Measurements from ENCODE around the gene PKDCC.
"Not testable (repeated sequence)": the region's sequence is repeated elsewhere in the genome, so short reads cannot be mapped to it uniquely, and the experiment has no call there.

PKDCC gene

GRCh38 chr2:42065753-42066152 lies 17.9 kb downstream of the PKDCC start:
- not testable (repeated sequence) for DNase-seq

- DNase-seq, result not testable (repeated sequence)
Measured at GRCh38 chr2:42067001-42067400, 19.2 kb downstream of the PKDCC start.

GRCh38 chr2:42067521-42067920 lies 19.7 kb downstream of the PKDCC start:
- DNase-seq, result no peak

GRCh38 chr2:42068571-42069178 lies 20.9 kb downstream of the PKDCC start:
- DNase-seq, result no peak

GRCh38 chr2:42069568-42069967 lies 21.7 kb downstream of the PKDCC start:
- DNase-seq, result no peak

- DNase-seq, result no peak
Measured at GRCh38 chr2:42071791-42072190, 24.0 kb downstream of the PKDCC start.

GRCh38 chr2:42072349-42073118 lies 24.7 kb downstream of the PKDCC start:
- no peak for DNase-seq

- no peak for DNase-seq
Measured at GRCh38 chr2:42073739-42074503, 26.1 kb downstream of the PKDCC start.

GRCh38 chr2:42074661-42075060 lies 26.8 kb downstream of the PKDCC start:
- no peak for DNase-seq

GRCh38 chr2:42076357-42077225 lies 28.8 kb downstream of the PKDCC start:
- DNase-seq, result no peak

- DNase-seq, result no peak
Measured at GRCh38 chr2:42077343-42077742, 29.5 kb downstream of the PKDCC start.

GRCh38 chr2:42079737-42080287 lies 32.0 kb downstream of the PKDCC start:
- DNase-seq, result no peak

GRCh38 chr2:42081151-42081550 lies 33.3 kb downstream of the PKDCC start:
- DNase-seq, result not testable (repeated sequence)

GRCh38 chr2:42082016-42082415 lies 34.2 kb downstream of the PKDCC start:
- DNase-seq, result no peak

- no peak for DNase-seq
Measured at GRCh38 chr2:42084231-42084671, 36.4 kb downstream of the PKDCC start.

GRCh38 chr2:42085070-42085469 lies 37.2 kb downstream of the PKDCC start:
- DNase-seq, result not testable (repeated sequence)

GRCh38 chr2:42085706-42086487 lies 38.1 kb downstream of the PKDCC start:
- DNase-seq, result no peak

- no peak for DNase-seq
Measured at GRCh38 chr2:42086500-42086953, 38.7 kb downstream of the PKDCC start.

GRCh38 chr2:42087137-42087856 lies 39.5 kb downstream of the PKDCC start:
- DNase-seq, result no peak

- DNase-seq, result no peak
Measured at GRCh38 chr2:42087857-42088195, 40.0 kb downstream of the PKDCC start.

All from activated CD8-positive, alpha-beta memory T cell treated with anti-CD3 and anti-CD28 coated beads, Interleukin-2, amount 50 U/mL, for 48 hours (primary cell).